Left forelimb (tissue), 1 donor: Measurements from ENCODE around the gene SPACA1.
"Not testable (repeated sequence)": the region's sequence is repeated elsewhere in the genome, so short reads cannot be mapped to it uniquely, and the experiment has no call there.

Experiments
- DNase-seq: peaks from one replicate; pipeline ENCODE4 v3.0.0-alpha.2; 2018; ENCODE audit warnings: low spot score

SPACA1 gene, protein sequence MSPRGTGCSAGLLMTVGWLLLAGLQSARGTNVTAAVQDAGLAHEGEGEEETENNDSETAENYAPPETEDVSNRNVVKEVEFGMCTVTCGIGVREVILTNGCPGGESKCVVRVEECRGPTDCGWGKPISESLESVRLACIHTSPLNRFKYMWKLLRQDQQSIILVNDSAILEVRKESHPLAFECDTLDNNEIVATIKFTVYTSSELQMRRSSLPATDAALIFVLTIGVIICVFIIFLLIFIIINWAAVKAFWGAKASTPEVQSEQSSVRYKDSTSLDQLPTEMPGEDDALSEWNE

DNA sequence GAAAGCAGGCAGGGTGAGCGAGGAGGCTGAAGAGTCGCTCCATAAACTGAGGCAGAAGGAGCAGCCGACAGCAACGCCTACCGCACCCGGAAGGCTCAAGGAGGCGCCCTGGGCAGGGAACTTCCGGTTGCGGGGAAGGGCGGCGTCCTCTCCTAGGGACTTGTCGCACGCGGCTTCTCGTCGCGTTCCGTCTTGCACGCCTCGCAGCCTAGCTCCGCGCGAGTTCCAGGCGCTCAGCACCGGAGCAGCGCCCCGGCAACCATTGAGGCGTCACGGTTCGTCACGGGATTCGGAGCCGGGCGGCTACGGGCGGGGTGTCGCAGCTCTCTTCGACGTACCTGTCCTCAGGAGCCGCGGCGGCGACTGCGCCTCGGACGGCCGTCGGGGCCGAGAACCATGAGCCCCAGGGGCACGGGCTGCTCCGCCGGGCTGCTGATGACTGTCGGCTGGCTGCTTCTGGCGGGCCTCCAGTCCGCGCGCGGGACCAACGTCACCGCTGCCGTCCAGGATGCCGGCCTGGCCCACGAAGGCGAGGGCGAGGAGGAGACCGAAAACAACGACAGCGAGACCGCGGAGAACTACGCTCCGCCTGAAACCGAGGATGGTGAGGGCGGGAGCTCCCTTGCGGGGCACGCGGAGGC, at the start of gene SPACA1:
TSS of gene SPACA1 (plus strand) at position 332 of the 641 bp plus-strand sequence. CDS start at position 397, 65 bp downstream.
- no peak for DNase-seq

DNA sequence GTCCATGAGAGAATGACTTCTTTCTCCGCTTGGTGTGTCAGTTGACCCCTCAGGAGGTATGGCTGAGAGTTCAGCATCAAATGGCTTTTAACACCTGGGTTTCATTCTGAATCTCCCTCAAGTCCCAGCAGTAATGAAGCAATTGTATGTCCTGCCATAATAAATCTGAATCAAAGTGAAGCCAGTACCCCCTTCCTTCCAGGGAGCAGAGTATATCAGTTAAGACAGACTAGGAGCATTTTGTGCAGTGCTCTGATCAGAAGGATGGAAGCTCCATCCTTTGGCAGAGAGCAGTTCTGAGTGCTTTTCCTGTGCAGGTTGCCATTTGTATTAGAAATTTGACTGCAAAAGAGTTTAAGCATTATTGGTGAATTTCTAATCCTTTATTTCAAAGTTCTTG, 46.9 kb upstream of the SPACA1 start:
- no peak for DNase-seq

DNA sequence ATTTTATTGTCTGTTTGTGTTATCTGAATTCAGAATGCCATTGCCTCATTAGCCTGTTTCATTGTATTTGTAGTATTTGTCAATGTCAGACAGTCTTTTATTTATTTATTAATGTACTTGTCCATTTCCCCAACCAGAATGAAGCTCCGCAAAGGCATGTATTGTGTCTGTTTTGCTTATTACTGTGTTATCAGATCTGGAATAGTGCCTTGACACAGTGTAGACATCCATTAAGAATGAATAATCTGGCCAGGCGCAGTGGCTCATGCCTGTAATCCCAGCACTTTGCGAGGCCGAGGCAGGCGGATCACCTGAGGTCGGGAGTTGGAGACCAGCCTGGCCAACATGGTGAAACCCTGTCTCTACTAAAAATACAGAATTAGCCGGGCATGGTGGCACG, 46.4 kb upstream of the SPACA1 start:
- DNase-seq, result not testable (repeated sequence)

DNA sequence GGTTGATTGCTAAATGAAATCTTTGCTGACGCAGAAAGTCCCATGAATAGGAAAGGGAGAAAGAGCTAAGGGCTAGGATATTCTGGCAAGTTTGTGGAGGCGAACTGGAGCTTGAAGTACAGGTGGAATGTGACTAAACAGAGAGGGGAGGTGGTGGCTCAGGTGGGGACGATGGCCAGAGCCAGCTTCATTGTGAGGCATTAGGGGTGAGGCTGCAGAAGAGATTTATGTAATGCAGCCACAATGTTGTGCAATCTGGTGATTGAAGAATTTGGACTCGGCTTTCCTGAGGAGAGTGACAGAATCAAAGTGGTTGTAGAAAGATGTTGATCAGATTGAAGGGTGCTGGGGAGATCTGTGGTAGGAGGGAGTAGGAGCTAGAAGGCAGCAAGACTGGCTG, 42.9 kb upstream of the SPACA1 start:
- DNase-seq, result no peak

DNA sequence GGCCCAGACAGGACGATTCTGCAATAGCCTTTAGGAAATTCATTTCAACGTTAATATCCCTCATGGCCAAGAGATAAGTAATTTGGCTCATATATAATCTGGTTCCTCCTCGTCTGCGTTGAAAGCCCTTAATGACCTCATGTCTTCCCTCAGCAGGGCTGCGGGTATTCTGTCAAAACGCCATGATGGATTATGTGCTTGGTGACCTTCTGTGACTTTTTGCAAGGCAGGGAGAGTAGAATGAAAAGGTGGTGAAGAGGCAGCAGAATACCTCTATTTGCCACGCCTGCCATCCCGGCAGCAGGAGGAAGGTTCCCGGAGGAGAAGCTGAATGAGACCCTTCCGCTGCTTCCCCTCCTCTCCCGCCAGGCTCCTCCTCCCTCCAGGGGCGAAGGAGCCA, 41.1 kb upstream of the SPACA1 start:
- no peak for DNase-seq

DNA sequence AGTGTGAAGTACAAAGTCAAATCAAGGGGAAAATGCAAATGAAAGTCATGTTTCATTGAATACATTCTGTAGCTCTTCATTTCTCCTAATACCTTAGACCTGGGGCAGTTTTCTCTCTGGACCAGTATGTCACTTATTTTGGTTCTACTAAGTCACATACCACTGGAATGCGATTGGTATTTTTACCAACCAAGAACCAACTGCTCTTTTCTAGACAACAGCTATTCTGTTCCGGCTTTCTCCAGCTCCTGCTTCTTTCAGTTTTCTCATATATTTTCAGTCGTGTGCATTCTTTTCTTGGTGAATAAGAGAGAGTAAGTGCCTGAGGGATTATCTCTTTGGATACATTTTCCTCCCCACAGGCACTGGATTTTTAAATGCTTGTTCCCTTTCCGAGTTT, 39.2 kb upstream of the SPACA1 start:
- no peak for DNase-seq

DNA sequence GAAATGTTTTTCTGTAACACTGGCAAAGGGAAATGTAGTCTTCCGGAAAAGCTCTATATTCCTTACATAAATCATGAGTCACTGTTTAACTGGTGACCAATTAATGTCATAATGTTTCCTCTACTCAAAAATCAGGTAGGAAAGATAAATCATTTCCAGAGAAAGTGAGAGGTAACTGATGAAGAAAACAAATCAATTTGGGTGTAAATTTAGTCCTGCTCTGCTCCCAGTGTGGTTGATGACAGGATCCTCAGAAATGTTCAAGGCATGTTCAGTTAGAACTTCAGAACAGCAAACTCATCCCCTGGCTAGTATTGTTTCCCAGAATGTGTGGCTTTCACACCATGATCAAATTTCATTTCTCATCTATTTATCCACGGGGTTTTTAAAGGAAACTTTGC, 38.8 kb upstream of the SPACA1 start:
- DNase-seq, result no peak

DNA sequence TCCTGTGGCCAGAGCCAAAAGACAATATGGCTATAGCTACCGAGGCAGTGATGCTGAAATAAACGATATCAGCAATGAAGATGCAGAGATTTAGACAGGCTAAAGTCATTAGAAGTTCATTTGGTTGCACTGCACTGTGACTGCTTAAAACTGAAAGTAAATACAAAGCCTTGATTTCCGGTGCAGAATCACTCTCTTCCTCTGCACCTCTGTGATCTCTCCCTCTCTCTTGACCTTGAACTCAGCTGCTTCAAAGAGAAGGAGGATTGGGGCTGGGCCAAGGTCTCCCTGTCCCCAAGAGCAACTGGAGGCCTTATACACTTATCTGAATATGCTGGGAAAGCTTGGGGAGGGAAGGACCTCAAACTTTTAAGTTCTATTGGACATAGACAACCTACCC, 34.6 kb upstream of the SPACA1 start:
- DNase-seq, result no peak

DNA sequence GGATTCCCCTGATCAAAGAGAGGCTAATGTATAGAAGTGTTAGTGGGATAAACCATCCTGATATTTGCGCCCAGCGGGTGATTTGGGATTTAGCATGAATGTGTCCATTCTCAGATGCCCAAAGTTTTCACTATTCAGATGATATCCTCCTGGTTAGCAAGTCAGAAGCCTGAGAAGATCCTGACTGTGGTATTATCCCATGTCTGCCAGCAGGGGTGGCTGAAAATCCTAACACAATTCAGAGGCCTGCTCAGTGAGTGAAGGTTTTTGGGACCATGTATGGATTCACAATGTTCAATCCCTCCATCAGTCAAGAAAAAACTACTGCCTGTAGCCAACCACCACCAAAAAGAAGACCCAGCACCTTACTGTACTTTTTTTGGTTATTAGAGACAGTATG, 34.1 kb upstream of the SPACA1 start:
- DNase-seq, result no peak

DNA sequence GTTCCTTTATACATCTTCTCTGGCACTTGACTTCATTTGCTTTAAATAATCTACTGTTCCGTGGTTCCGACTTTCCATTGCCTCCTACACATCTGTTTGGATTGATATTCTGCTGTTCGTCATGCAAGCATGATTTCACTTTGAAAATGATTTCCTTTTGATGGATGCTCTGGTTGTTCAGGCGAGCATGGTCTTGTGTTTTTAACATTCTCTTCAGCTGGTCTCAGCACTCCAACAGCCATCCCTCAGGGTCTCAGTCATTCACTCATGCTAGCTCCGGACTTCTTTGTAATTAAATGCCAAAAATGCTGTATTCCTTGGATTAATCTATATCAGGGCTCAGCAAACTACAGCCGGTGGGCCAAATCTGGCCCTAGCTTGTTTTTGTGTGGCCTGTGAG, 27.2 kb upstream of the SPACA1 start:
- no peak for DNase-seq

DNA sequence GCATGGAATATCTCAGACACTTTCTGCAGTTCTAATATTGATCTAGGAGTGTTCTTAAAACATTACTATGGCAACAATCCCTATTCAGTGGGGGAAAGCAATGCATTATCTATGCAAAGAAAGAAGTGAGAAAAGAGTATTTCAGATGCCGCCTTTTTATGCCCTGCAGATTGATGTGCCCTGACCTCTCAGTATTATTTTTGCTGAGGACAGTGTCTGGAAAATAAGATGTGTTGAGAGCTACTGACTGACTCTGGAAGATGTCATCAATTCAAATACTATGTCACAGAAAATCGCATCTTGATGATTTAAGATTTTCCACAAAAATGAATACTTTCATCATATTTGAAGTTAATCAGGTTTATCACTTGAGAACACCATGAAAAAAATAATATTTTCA, 22.9 kb upstream of the SPACA1 start:
- DNase-seq, result no peak

DNA sequence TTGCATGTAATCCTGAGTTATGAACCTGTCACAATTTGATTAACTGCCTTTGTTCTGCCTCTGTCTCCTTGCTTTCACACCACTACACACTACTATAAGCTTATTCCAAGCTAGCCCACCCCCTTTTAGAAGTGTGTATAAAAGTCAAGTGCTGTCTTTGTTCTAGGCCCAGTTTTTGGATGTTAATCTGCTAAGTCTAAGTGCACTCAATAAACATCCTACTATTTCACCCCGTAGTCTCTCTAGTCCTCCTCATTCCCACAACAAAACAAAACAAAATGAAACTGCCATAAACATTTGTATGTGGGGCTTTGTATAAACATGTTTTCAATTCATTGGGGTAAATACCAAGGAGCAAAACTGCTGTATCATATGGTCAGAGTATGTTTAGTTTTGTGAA, 16.1 kb upstream of the SPACA1 start:
- no peak for DNase-seq

DNA sequence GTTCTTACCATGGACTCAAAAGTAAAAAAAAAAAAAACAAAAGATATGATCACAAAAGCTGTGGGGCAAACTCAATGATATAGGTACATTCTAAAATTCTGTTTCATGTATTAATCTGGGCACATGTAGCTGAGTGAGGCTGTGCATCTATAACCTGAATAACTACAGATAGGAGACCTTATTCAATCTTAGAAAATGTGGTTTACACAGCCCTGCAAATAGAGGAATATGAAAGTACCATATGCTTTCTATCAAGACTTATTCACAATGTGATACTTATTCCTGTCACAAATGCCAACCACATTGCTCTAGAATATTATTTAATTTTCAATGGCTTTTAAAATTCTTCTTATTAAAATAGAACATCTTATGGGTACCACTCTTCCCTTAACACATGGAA, 3.1 kb upstream of the SPACA1 start:
- no peak for DNase-seq

DNA sequence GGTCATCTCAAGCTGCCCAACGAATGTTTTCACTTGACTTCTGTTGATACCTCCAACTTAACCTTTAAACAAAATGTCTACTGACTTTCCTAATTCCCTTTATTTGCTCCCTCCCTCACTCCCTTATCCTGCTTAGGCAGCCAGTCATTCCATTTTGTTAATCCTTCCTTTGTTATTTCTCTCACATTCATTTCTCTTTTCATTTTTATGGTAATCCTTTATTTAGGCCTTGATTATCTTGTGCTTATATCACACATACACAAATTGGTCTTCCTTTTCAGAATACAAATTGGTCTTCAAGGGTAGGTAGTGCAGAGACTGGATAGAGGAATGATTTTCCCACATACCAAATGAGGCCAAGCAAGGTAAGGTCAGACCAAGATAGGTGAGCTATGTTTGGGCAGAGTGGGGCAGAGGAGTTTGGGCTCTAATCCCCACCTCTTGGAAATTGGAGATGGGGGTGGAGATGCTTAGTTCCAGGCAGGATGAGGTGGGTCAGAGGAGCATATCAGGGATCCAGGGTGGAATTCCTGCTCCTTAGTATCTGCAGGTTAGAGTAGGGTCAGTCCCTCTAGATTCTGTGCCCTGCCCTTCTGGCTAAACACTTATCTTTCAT, 2.0 kb upstream of the SPACA1 start:
- DNase-seq, result no peak

DNA sequence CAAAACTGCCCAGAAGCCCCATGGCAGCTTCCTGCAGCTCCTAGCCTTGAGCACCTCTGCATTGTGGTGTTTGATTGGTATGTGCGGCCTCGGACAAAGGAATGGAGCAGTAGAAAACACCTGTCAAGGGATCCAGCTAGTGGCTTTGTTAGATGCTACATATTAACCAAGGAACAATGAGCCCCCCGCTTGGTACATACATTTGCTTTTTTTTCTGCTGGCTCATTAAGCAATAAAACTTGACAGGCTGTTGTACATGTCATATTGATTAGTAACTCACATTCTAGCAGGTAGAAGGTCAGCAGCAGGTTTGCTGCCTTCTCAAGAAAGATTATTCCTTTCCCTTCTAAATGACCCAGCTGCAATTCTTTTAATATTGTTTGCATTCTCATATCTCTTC, 937 bp downstream of the SPACA1 start:
- no peak for DNase-seq

DNA sequence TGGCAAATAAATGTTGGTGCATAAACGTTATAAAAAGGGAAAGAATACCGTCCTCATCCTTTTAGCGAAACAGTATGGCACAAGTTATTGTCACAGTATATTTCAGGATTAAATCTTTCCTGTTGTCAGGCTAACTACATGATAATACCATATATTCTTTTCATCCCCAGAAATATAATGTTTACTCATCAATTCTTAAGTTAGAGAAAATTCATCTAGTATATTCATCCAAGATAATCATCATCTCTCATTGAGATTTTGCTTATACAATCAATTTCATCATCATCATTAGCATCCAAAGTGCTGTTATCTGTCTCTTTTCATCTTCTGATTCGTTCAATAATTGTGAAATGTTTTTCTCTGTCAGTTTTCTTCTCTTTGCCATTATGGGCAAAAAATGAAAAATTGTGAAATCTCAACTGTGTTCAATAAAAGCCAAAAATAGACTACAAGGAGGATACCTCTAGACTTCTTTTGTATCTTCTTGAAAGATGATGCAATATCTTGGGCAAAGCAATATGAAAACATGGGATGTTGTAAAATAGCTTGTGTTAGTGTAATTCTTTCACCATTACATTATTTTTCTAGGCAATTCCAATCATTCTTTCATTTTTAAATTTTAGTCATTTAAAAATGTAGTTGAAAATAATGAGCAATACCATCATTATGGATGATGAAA, 2.6 kb downstream of the SPACA1 start:
- no peak for DNase-seq

DNA sequence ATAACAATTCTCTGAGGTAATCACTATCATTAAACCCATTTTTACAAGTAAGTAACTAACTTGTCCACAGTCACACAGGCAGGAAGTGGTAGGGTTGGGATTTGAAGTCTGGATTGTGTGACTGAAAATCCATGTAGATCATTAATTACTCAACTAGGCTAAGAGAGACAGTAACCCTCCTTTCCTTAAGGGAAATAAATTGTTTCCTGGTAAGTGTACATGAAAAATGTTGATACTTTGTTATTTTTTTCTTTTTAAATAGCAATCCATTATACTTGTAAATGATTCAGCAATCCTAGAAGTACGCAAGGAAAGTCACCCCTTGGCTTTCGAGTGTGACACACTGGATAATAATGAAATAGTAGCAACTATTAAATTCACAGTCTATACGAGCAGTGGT, 11.6 kb downstream of the SPACA1 start:
- DNase-seq, result no peak

DNA sequence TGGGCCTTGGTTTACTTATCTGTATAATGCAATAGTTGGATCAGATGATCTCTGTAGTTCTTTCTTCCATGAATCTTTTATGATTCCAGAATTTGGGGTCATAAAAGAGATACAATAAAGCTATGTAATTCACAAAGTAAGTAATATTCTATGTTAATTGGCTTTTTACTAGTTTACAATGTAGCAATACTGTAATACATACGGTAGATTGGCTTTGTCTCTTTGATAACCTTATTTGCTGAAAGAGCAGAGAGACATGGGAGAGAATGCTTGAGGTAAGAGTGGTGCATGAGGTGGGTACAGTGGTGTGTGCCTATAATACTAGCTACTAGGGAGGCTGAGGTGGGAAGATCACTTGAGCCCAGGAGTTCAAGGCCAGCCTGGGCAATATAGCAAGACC, 14.7 kb downstream of the SPACA1 start:
- DNase-seq, result no peak

DNA sequence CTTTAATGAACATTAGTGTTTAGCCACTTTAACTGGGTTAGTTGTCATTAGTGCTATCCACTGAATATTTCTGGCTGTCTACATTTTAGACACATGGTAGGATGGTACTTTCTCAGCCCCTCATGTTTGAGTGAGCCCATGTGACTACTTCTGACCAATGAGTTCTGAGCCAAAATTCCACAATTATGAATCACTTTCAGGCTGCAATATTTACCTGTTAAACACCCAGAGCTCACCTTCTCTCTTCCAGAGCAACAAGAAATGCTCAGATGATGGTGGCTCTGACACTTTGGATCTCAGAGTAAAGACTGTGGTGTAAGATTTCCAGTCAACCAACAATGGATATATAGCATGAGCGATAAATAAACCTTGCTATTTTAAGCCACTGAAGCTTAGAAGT, 24.8 kb downstream of the SPACA1 start:
- no peak for DNase-seq

DNA sequence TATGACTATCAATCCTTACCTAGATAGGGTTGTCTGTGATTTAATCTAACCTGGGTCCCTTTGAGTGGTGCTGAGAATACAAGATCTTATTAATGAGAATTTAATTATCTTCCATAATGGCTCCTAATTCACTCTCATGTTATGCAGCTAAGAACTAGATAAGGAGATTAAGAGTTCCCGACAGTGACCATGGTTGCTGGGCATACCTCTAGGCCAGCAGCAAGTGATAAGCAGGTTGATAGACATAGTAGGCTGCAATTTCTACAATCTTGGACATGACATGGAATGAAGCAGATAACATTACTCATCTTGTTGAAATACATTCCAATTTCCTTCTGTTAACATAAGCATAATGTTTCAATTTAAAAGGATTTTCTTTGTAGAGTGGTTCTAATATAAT, 27.1 kb downstream of the SPACA1 start:
- DNase-seq, result no peak

DNA sequence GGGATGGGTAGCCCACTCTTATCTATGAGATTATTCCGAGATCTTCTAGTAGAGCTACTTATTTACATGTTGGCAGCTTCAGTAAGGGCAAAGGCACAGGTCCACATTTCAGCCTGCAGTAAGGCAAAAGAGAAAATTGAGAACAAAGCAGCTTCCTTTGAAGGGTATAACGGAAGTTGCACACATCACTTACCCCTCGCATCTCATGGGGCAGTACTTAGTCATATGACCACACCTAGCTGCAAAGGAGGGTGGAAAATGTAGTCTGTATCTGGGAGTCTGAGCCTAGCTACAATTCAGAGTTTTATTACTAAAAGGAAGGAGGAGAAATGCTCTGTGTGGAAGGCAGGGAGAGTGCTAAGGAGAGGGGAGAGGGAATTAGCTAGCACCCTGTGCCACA, 29.7 kb downstream of the SPACA1 start:
- no peak for DNase-seq

DNA sequence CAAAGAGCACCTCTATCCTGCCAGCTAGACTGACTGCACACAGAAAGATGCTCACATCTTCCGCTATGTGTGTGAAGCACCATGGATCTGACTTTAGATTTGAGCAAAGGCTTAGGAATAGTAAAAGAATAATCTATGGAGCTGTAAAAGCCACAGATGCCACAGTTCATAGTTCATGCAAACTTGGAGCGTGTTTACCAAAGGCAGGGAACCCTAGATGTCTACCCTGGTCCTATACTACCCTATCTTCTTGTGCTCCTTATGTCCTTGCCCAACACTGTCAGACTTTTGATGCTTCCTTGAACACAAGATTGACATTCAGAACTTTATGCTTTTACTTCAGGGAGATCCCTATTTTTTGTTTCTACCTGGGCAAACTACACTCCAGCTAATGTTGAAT, 39.2 kb downstream of the SPACA1 start:
- DNase-seq, result no peak

DNA sequence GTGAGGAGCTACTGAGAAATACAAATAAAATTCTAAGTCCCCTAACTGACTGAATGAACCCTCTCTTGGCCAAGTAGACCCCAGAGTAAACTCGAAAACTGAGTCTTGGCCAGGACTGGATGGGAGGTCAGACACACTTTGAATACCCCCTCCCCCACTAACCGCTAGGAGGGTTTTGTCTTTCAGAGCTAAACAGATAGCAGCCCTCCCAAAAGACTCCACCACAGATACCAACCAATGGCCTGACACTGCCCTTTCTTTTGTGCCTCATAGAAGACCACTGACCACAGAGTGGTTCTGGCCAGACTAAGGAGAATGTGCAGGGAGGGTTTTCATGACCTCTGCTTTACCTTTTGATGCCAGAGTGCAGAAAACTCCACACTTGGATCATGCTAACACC, 42.1 kb downstream of the SPACA1 start:
- DNase-seq, result no peak
